GM08714 (cell line): ENCODE measurements around the gene DDX47.
"Not testable (repeated sequence)": the region's sequence is repeated elsewhere in the genome, so short reads cannot be mapped to it uniquely, and the experiment has no call there.

Experiments used
- H3K4me3 ChIP-seq: fragments of 200-500 bp; sonication (Bioruptor generic); 2 replicates; pipeline ENCODE4 v1.5.1; 2014; ENCODE audit warnings: mild to moderate bottlenecking, low read length, inconsistent platforms
- ZNF274 ChIP-seq: IDR thresholded peaks from 2 replicates; pipeline ENCODE4 v1.6.1; 2012; ENCODE audit warnings: mild to moderate bottlenecking, low read depth, low read length

DDX47 gene

GRCh38 chr12:12864243-12864642 is 51.1 kb downstream of the DDX47 start:
- TF ChIP-seq ZNF274 = no peak
- H3K4me3 ChIP-seq = no peak overlapping the region

- H3K4me3 ChIP-seq = no peak overlapping the region
- TF ChIP-seq ZNF274 = no peak
Observed at GRCh38 chr12:12868477-12869235, 55.5 kb downstream of the DDX47 start.

- TF ChIP-seq ZNF274 = no peak
- H3K4me3 ChIP-seq = no peak overlapping the region
Observed at GRCh38 chr12:12870465-12870864, 57.3 kb downstream of the DDX47 start.

GRCh38 chr12:12871587-12872138 is 58.5 kb downstream of the DDX47 start:
- no peak overlapping the region for H3K4me3 ChIP-seq
- no peak for TF ChIP-seq ZNF274

- TF ChIP-seq ZNF274 = no peak
- H3K4me3 ChIP-seq = no peak overlapping the region
Observed at GRCh38 chr12:12872139-12872933, 59.2 kb downstream of the DDX47 start.

GRCh38 chr12:12872934-12873275 is 59.8 kb downstream of the DDX47 start:
- H3K4me3 ChIP-seq = no peak overlapping the region
- TF ChIP-seq ZNF274 = no peak

- TF ChIP-seq ZNF274 = no peak
Observed at GRCh38 chr12:12874029-12874428, 60.9 kb downstream of the DDX47 start.

GRCh38 chr12:12875301-12875700 is 62.2 kb downstream of the DDX47 start:
- H3K4me3 ChIP-seq = not testable (repeated sequence)

More at GRCh38 chr12:12874029-12874428, 60.9 kb downstream of the DDX47 start:
- no peak overlapping the region for H3K4me3 ChIP-seq

GRCh38 chr12:12877153-12877768 is 64.1 kb downstream of the DDX47 start:
- TF ChIP-seq ZNF274 = no peak
- H3K4me3 ChIP-seq = no peak overlapping the region

- H3K4me3 ChIP-seq = no peak overlapping the region
- TF ChIP-seq ZNF274 = no peak
Observed at GRCh38 chr12:12877781-12878455, 64.8 kb downstream of the DDX47 start.
